ENCODE measurements around the gene SLC44A5.
"Not testable (repeated sequence)": the region's sequence is repeated elsewhere in the genome, so short reads cannot be mapped to it uniquely, and the experiment has no call there.

SLC44A5 gene

DNA sequence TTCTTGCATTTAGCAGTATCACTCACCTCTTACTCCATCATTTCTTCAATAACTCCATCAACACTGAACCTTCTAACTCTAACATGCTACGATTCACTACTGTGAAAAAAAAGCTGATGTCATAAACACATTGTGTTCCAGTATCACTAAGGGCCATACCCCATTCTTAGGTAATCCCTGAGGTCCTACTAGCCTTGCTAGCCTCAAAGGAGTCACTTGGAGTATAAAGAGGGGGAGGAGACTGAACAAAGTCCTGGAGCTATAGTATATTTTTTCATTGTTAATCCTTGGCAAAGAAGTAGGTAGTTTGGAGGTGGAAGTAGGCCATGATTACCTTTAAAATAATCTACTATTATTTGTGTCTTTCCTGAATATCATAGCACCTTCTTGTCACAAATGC is at the start of gene SLC44A5:
Gene SLC44A5 (minus strand): TSS at position 101 of the 400 bp plus-strand sequence. CDS start 69,667 bp downstream, outside the sequence.
- no peak for DNase-seq (ENCODE audit: low spot score)

DNA sequence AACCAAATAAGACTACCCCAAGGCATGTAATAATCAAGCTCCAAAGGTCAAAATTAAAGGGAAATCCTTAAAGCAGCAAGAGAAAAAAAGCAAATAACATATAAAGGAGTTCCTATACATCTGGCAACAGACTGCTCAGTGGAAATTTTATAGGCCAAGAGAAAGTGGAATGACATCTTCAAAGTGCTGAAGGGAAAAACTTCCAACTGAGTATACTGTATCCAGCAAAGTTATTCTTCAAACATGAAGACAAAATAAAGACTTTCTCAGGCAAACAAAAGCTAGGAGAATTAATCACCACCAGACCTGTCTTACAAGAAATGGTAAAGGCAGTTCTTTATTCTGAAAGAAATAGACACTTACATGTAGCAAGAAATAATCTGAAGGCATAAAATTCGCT is 45.0 kb upstream of the SLC44A5 start:
- DNase-seq (ENCODE audit: low spot score) = no peak

DNA sequence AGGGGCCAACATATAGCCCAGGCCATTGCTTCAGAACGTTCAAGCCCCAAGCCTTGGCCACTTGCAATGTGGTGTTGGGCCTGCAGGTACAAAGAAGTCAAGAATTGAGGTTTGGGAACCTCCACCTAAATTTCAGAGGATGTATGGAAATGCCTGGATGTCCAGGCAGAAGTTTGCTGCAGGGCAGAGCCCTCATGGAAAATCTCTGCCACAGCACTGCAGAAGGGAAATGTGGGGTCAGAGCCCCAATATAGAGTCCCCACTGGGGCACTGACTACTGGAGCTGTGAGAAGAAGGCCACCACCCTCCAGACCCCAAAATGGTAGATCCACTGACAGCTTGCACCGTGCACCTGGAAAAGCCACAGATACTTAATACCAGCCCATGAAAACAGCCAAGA is 36.3 kb upstream of the SLC44A5 start:
- DNase-seq (ENCODE audit: low spot score) = not testable (repeated sequence)

DNA sequence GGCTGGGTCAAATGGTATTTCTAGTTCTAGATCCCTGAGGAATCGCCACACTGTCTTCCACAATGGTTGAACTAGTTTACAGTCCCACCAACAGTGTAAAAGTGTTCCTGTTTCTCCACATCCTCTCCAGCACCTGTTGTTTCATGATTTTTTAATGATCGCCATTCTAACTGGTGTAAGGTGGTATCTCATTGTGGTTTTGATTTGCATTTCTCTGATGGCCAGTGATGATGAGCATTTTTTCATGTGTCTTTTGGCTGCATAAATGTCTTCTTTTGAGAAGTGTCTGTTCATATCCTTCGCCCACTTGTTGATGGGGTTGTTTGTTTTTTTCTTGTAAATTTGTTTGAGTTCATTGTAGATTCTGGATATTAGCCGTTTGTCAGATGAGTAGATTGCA is 34.2 kb upstream of the SLC44A5 start:
- DNase-seq (ENCODE audit: low spot score) = not testable (repeated sequence)

DNA sequence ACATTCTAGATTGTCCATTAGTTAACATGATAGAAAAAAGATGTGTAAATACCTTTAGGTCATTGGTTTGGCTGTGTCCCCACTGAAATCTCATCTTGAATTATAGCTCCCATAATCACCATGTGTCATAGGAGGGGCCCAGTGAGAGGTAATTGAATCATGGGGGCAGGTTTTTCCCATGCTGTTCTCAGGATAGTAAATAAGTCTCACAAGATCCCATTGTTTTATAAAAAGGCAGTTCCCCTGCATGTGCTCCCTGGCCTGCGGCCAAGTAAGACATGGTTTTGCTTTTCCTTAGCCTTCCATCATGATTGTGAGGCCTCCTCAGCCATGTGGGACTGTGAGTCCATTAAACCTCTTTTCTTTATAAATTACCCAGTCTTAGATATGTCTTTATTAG is 32.5 kb upstream of the SLC44A5 start:
- no peak for DNase-seq (ENCODE audit: low spot score)

DNA sequence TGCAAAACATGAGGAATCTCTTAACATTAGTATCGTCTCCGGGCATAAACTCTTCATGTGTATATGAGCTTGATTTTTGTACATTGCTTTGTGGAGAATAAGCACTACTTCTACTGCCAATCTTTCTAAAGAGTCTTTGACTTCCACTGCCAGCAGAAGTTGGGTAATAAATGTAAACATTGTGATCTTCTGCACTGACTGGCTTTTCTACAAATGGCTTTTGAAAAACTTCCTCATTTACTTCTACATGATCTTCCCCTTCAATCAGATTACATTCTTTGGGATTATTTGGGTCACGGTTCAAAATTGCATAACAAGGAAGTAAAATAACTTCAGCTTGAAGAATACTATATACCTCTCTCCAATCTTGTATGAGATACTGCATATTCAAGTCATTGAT is 30.4 kb upstream of the SLC44A5 start:
- DNase-seq (ENCODE audit: low spot score) = no peak

DNA sequence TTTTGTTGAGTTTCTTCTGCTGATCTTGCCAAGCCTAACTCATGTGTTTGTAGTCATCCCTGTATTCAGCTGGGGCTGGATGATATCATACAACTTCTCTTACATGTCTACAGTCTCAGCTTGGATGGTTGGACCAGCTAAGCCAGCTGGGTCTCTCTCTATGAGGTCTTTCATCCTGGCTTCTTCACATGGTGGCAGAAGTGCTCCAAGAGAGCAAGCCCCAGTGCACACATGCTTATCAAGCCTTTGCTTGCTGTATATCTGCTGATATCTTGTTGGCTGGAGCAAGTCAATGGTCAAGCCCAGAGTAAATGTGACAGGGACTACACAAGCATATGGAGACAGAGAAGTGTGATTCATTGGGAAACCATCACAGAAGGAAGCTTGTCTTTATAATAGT is 29.2 kb upstream of the SLC44A5 start:
- no peak for DNase-seq (ENCODE audit: low spot score)

DNA sequence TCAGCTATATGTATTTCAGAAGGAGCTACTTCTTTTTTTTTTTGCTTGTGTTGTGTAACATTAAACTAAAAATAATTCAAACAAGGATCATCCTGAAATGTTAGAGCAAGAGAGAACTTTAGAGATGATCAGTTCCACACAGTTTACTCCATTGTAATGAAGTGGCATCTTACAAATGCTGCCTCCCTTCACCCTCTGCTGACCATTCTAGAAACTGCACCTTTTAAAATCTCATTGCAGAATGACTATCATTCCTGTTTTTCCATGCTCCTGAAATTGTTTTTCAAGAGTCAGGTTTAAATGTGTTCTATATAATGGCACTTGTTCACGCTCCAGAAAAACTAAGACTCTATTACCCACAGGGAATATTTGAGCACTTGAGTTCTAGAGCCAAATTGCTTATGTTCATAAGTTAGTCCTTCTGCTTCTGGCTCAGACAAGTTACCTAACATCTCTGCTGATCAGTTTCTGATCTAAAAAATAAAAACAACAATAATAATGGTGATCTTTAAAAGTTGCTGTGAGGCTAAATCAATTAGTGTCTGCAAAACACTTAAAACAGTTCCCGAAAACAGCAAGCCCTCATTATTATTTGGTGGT is 21.5 kb upstream of the SLC44A5 start:
- no peak for DNase-seq (ENCODE audit: low spot score)

DNA sequence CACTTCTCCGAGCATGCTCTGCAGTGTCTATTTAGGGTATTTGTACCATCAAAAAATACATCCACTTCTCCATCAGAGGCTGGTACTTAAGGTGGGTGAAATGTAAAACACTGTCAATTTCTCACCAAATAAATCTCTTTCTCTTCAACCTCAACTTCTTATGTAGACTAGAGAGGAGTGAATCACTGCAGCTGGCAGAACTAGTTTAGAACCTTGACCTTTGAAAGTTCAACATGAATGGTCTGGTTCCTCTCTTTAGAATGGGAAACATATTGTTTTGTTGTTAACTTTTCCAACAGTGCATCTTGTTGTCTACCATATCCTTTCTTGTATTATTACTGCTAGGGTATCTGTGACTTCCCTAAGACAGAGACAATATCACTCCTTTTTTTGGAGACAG is 20.1 kb upstream of the SLC44A5 start:
- DNase-seq (ENCODE audit: low spot score) = no peak

DNA sequence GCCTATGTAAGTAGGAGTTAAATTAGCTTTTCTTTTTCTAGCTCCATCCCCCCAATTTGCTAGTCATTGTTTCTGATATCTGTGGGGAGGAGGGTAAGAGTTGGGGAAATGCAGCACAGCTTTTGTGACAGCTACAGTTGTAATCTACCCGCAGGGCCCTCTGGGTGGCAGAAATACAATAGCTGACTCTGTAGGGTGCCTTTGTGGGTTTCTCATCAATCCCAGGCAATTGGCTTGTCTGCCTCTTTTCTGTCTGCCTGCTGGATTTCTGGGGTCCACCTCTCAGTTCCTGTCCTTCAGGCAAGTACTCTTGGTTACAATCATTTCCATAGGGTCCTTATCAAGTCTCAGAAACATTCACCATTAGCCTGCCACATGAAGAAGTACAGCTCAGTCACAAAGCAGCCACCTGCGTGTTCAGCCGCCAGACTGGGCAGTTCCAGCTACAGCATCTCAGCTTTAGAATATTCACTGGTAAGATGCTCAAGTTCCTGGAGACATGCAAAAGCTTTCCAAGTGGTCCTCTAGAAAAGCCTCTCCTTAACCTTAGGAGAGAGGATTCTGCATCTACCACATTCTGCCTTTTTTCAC is 19.2 kb upstream of the SLC44A5 start:
- DNase-seq (ENCODE audit: low spot score) = no peak

DNA sequence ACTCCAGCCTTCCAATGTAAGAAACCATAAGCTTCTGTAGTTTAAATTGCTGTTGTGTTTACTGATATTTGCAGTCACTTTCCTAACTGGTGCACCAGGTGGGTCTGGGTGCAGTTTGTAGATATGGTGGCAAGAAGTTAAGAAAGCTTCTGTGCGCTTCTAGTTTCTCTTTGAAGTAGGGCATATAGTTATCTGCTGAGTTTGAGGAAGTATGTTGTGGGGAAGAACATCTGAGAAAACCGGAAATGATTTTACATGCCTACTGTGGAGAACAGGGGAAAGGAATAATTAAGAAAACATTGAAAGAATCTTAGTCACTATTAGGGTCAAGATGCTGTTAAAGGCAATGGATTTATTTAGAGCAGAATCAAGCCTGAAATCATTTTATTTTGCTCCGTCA is 14.9 kb upstream of the SLC44A5 start:
- DNase-seq (ENCODE audit: low spot score) = no peak

DNA sequence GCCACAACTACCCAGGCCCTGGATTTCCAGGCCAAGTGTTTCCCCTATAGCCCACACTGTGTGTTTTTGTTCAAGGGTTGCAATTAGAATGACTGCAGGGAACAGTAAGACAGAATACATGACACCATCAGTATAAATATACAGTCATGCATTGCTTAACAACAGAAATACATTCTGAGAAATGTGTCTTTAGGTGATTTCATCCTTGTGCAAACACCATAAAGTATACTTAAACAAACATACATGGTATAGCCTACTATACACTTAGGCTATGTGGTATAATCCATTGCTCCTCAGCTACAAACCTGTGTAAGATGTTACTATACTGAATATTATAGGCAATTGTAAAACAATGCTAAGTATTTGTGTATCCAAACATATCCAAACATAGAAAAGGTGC is 7.5 kb upstream of the SLC44A5 start:
- DNase-seq (ENCODE audit: low spot score) = no peak

DNA sequence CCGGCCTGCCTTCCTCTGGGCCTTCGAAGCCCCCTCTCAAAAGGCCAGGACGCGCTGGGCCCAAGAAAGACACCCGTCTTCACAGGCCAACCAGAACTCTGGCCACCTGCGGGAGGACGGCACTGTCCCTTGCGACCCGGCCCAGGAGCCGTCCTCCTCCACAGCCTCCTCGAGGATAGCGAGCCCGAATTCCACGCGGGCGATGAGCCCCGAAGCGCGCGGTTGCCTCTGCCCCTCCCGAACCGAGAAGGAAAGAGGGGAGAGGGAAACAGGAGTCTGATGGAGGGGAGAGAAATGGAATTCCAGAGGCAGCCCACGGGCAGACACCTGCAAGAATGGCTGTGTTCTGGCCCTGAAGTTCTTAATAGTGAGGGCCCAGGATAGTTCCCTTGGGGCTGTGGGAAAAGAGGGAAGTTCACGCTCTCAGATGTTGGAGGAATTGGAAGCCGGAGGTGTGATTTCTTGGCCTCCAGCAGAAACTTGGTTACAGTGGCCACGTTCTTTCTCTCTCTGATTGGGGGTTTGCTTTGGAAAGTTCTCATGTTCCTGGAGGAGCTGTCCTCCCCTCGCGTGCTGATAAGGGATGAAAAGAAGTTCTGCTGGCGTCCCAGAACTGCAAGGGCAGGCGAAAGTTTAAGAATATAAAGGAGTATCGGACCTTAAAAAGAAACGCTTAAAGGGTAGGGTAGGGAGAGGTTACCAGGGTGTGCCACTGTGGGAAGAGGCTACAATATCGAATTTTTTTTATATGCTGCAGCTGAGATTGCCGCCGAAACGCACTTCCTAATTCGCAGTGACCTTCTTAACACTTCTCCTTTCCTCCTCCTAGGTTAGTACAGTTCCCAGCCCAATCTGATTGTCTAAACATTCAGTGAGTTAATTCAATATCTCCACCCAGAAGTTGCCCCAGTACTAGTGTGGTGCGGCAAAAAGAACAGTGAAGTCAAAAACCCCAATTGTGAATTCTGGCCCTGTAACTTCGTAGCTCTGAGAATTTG is 5.8 kb upstream of the SLC44A5 start:
- DNase-seq (ENCODE audit: low spot score) = no peak

DNA sequence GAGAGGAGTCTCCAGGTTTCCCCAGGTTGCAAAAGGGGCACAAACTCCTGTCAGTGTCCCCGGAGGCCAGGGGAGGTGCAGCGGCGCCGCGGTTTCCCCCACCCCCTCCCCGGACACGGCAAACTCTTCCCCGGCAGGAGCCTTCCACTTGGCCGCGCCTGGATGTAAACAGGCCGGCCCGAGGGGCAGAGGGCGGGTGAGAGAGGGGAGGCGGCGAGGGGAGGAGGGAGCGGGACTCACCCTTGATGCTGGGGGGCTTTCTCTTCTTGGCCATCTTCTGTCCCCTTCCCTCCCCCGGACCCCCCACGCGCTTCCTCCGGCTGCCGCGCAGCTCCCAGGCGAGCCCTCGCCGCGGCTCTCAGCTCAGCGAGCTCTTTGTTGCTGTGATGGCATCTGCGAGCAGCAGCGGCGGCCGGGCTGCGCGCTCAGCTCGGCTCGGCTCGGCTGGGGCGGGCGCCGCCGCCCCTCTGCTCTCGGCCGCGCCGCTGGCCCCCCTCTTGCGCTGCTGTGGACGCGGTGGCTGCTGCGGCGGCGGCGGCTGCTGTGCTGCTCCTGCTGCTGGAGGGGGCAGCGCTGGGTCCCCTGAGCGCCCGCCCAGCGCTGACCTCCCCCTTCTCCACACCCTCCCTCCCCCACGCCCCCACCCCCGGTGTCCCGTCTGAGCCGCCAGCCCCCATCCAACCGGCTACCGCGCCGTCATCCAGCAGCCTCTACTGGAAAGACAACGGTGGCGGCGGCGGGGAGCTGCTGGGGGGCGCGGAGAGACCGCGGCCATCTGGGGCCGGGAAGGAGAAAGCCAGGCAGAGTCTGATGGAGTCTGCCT is 4.9 kb upstream of the SLC44A5 start:
- no peak for DNase-seq (ENCODE audit: low spot score)

DNA sequence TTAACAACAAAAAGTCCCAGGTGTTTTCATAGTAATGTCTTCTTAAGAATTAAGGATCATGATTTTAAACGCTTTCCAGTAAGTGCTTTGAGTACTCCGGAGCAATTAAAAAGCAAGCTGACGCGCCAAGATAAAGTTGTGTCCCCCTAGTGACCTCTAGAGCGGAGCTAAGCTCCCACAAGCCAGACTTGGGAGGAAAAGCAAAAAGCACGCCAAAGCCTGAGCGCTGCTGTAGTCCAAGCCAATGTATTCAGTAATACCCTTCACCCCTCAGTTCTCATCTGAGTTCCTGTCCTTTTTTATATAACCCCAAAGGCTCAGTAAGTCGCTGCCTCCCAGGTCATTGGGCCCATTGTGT is 3.5 kb upstream of the SLC44A5 start:
- no peak for DNase-seq (ENCODE audit: low spot score)

DNA sequence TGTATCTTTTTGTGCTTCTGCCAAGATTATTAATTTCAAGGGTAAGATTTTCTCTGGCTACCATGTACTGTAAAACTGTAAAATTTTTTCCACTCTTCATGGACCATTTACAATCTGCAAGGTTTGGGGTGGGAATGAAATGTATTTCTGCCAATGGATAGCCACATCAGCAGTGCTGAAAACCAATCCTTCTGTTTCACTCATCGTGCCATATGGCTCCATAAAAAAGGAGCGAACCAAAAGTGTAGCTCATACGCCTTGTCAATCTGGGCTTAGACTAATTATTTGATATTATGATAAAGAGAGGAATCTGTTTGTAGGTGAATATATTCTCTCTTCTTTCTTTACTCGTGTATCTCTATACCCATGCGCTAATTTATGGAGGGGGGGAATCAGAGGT is 3.0 kb upstream of the SLC44A5 start:
- DNase-seq (ENCODE audit: low spot score) = no peak

DNA sequence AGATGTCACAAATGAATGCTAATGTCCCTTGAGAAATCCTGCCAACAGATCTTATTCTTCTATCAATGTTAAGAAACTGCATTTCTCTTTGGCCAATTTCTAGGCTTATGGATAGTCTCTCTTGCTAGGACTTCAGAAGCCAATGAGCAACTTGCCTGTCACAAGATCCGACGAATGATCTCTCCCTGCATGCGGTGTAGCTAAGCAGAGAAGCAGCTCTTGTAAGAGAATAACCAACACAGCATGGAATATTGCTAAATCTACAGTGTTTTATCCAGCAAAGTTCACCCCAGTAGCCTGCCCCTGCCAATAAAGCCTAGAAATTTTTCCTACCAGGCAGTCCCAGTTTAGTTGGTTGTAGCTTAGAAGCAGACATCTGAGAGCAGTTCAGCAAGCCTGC is 2.1 kb upstream of the SLC44A5 start:
- no peak for DNase-seq (ENCODE audit: low spot score)

DNA sequence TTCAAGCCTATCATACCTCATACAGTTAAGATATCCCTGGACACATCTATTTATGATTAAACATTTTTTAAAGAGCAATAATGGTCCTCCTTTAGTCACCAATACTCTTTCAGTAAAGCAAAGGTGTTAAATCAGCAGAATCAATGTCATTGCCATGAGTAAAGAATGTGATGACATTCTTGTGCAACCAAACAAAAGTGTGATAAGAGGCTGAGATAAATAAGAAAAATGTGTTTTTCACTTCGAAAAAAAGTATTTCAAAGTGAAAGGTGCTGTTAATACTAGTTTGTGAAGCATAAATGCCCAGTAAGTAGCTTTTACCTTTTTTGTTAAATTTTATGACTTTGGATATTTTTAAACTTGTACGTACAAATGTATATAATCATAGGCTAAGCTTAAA is 8.4 kb downstream of the SLC44A5 start:
- no peak for DNase-seq (ENCODE audit: low spot score)

DNA sequence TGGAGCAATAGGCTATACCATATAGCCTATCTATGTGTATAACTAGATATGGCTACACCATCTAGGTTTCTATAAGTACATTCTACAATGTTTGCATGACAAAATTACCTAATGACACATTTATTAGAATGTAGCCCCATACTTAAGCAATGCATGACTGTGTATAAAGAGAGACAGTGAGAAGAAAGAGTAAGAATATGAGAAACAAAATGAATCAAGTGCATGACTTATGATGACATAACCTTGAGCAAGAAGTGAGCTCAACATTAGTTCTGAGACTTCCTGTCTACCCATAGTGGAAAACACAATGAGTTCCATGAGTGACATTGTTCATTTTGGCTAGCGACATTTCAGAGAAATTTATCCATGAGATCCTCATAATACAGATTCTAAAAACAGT is 10.1 kb downstream of the SLC44A5 start:
- no peak for DNase-seq (ENCODE audit: low spot score)

DNA sequence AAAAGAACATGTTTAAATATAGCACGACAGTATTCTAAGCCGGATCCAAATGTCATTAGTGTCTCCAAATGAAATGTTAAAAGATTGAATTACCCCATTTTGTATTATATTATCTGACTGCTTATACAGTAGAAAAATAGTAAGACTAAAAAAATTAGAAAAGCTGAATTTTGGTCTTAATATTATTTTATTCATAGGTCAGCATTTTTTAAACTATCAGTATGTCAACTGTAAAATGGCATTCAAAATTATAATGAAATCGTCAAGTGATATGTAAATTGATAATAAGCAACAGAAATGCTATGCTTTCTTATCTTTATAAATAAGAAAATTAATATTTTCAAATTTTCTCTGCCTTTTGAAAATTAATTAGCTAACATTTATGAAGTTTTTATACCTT is 16.6 kb downstream of the SLC44A5 start:
- no peak for DNase-seq (ENCODE audit: low spot score)

DNA sequence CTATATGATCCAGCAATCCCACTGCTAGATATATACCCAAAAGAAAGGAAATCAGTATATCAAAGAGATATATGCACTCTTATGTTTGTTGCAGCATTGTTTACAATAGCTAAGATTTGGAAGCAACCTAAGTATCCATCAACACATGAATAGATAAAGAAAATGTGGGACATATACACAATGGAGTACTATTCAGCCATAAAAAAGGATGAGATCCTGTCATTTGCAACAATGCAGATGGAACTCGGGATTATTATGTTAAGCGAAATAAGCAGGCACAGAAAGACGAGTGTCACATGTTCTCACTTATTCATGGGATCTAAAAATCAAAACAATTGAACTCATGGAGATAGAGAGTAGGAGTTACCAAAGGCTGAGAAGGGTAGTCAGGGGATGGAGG is 17.5 kb downstream of the SLC44A5 start:
- DNase-seq (ENCODE audit: low spot score) = not testable (repeated sequence)

DNA sequence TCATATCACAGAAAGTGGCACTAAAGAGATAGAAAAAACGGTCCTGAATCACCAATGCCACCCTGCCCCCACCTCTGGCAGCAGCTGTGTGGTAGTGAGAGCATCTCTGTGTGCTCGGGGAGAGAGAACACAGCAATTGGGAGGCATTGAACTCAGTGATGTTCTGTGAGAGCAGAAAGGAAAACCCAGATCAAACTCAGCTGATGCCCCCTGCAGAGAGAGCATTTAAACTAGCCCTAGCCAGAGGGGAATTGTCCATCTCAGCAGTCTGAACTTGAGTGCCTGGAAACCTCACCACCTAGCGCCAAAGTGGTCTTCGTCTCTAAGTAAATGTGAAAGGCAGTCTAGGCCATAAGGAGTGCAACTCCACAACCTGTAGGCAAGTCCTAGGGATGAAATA is 21.3 kb downstream of the SLC44A5 start:
- DNase-seq (ENCODE audit: low spot score) = no peak
